ENCODE results near the gene ZBTB16. TPM values are rescaled to one million over a fixed set of nuclear protein-coding genes. Genes with fewer than 3 reads are reported as not detected.

ZBTB16 gene
- total RNA-seq, 1 experiment from 2014 or later = not detected

DNA sequence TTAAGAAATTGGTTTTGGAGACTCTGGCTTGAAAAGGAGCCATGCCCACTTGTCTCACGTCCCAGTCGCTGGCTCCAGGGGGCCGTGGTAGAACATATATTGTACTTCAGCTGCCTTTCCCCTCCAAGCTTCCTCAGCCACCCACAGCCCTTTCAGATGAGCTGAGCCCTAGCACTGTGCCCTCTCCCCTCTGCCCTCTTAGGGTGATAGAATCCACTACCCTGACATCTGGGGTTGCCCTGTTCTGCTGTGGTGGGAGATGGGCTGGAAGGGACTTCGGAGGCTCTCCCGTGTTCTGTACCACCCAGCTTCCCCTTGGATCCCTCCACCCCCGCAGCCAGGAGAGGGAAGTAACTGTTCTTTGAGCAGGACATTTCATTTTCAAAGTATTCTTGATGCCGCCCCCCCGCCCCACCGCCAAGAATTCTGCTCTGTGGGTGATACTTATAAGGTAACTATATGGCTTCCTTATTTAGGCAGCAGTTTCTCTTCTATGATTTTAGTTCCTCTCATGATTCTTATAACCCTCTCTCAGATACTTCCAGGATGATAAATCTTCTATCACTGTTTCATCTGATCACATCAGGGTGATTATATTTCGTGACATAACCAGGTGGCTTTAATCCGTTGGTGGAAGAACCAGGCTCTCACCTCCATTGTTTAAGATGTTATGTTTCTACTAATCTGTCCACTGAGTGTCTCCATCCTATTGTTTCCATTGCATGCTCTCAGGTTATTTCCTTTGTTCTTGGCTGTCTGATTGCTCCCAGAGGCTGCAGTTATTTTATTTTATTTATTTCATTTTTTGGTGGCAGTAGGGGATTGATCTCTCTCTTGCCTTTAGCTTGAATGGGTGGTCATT is 24.1 kb downstream of the ZBTB16 start:
- DNase-seq (ENCODE audit: low spot score) = no peak

- DNase-seq (ENCODE audit: low spot score) = no peak
These were observed 24.9 kb downstream of the ZBTB16 start for GRCh38 chr11:114084414-114084813.

- no peak for DNase-seq (ENCODE audit: low spot score)
These were observed 26.7 kb downstream of the ZBTB16 start for GRCh38 chr11:114085965-114086793.

DNA sequence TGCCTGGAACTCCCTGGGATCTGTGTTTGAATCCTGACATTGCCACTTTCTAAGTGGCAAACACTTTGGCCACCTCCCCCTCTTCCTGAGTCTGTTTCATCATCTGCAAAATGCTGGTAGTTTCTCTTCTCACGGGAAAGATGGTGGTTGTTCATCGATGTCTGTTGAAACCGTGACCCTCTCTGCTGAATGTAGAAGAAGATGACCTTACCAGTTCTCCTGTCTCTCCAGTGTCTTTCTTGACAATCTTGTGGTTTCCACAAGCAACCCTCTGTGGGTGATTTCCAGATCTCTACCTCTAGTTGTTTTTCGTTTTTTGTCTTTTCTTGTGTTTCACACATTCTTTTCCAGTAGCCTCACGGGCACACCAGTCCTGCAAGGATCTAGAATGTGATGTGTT is 27.5 kb downstream of the ZBTB16 start:
- DNase-seq (ENCODE audit: low spot score) = no peak

GRCh38 chr11:114088216-114088615 is 28.7 kb downstream of the ZBTB16 start:
- no peak for DNase-seq (ENCODE audit: low spot score)

- DNase-seq (ENCODE audit: low spot score) = no peak
These were observed 29.3 kb downstream of the ZBTB16 start for GRCh38 chr11:114088836-114089235.

DNA sequence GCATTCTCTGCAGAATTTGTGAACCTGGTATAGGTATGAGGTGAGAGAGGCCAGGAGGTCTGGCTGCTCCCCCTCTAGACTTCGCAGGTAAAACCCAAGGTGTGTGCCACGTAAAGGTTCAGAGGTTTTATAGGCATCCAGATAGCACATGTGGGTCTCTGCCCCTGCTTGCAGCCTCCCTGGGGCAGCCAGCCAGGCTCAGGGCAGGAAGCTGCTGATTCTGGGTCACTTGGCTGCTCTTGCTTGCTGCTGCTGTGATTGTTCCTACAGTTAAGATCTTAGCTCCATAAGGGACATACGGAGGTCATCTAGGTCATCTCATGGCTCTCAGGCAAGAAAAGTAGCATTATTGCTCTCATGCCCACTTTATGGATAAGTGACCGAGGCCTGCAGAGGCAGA is 30.2 kb downstream of the ZBTB16 start:
- DNase-seq (ENCODE audit: low spot score) = no peak

DNA sequence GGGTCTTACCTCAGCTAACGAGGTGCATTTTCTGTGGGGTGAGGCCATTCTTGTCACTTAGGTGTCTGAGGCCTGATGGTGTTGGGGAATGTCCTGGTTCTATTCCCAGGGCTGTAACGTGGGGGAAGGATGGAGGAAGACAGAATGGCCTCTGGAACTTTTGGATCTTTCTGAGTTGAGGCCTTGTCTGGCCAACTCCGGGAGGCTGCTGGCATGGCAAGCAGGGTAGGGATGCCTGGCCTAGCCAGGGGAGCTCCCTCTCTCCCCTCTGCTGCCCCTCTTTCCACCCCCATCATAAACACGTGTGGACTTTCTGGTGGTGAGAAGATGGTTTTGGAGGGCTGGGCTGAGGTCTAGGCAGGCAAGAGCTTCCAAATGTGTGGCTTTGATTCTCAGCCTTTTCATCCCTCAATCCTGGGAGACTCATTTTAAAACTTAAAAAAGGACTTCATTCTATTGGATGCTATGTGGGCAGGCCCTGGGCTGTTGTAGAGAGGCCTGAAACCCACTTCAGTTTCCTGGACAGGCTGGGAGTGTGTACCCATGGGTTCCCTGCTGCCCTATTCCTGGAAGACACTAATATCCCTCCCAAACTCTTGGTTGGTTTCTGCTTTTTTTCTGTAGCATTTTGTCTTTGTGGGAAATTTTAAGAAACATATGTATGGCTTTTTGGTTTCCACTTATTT is 30.9 kb downstream of the ZBTB16 start:
- no peak for DNase-seq (ENCODE audit: low spot score)

DNA sequence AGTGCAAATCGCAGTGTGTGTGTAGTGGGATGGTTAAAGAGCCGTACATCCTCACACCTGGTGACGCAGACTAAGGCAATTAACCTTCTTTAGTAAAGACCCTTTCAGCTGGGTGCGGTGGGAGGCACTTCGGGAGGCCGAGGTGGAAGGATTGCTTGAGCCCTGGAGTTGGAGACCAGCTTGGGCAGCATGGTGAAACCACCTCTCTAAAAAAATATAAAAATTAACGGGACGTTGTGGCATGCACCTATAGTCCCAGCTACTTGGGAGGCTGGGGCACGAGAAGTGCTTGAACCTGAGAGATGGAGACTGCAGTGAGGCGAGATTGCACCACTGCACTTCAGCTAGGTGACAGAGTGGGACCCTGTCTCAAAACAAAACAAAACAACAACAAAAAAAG is 31.5 kb downstream of the ZBTB16 start:
- no peak for DNase-seq (ENCODE audit: low spot score)

GRCh38 chr11:114091516-114092397 is 32.2 kb downstream of the ZBTB16 start:
- no peak for DNase-seq (ENCODE audit: low spot score)

DNA sequence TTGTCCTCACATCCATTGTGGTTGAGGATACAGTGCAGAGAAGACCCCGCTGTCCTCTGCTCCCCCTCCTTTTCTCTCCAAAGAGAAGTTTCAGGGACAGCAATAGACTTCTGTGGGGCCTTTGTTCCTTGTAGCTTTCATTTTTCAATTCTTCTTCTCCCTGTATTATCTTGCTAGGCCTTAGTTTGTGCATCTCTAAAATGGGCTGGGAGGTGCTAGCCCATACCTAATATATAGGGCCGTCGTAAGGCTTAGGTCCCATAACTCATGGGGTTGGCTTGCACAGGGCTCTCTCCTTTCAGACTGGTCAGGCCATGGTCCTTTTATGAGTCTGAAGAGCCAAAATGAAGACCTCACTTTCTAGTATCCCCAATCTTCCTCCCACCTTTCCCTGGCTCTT is 33.0 kb downstream of the ZBTB16 start:
- DNase-seq (ENCODE audit: low spot score) = no peak

DNA sequence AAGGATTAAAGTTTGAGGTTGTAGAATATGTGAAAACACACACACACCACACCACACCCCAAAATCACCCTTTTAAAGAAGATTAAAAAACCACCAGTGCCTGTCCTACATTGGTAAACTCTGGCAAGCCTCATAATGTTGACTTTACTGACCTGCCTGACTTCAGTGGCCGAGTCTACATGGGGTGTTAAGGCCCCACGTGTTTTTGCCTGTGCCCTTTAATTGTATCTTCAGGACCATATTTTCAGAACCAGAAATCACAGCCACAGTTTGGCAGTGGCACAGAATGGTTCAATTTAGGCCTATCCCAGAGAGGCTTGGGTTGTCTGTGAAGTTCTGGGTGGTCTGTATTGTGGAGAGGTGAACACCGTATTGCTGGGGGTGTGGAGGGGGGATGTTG is 33.4 kb downstream of the ZBTB16 start:
- no peak for DNase-seq (ENCODE audit: low spot score)

GRCh38 chr11:114094516-114094915 is 35.0 kb downstream of the ZBTB16 start:
- no peak for DNase-seq (ENCODE audit: low spot score)

- DNase-seq (ENCODE audit: low spot score) = no peak
These were observed 36.4 kb downstream of the ZBTB16 start for GRCh38 chr11:114095899-114096298.

GRCh38 chr11:114097832-114098231 is 38.3 kb downstream of the ZBTB16 start:
- no peak for DNase-seq (ENCODE audit: low spot score)

DNA sequence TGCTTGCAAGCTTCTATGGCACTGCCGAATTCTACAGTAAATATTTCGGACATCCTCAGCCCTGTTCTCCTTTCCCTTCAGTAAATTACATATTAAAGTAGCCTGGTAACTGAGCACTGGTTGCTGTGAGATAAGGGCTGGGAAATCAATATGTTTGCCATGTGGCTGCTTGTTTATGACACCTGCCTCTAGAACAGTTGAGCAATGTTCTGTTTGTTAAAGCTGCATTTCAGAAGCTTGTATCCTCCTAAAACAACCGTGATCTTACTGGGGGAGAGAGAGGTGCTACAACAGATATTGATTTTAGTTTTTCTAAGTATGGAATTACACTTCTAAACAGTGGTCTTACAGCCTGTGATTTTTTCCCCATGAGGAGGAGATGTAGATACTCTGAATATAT is 39.4 kb downstream of the ZBTB16 start:
- no peak for DNase-seq (ENCODE audit: low spot score)

DNA sequence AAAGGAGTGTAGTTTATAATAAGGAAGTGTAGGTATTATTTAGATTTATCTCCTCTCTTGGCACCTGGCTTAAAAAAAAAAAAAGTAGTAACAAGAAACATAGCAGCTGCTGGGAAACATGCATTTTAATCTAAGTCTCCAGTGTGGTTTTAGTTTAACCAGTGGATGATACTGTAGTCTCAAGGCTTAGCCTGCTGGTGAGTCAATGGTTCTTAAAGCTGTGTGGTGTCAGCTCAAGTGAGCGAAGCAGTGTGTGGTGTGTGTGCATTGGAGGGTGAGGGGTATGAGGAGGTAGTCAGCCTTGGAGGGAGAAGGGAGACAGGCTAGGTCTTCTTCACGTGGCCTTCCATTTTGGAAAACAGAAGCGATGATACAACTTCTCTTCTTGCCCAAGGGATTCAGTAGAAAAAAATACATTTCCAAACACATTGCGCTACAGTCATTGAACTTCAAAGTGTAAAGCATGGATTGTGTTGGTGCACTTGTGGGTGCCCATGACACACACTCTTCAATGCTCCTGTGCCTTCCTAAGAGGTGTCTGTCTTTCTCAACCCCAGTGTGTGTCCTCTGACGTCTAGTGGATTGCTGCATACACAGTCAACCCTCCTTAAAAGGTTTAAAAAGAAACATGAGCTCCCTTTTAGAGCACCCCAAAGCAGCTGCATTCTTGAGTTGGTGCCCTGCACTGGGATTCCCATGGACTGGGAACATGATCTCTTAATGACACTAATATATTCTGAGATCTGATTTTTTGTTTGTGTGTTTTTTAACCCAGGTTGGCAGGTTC is 40.1 kb downstream of the ZBTB16 start:
- no peak for DNase-seq (ENCODE audit: low spot score)

GRCh38 chr11:114102993-114103896 is 43.7 kb downstream of the ZBTB16 start:
- no peak for DNase-seq (ENCODE audit: low spot score)

DNA sequence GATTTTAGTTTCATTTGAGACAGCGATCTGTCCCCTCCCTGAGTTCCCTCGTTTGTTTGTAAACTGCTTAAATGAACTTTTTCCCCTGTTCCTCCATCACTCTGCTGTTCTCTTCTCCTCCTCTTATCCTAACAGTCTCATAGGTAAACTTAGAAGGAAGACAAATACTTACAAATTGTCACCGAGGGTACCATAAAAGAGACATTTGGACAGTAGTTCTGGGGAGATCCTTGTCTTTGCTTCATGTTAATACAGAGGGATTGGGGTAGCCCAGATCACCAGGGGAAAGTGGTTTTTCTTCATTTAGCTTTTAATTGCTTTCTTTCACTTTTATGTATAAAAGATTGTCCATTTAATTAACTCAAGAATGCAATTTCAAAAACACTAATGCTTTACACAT is 46.1 kb downstream of the ZBTB16 start:
- no peak for DNase-seq (ENCODE audit: low spot score)

All from A172 (cell line).